NCI-H128 (cell line): ENCODE data around the gene CDR2.
"Not testable (repeated sequence)": the region's sequence is repeated elsewhere in the genome, so short reads cannot be mapped to it uniquely, and the experiment has no call there.

Experiments
- DNase-seq: peaks from one replicate; lab custom pipeline; 2025; ENCODE audit not compliant: unreplicated experiment; lab: John Stamatoyannopoulos, UW

The CDR2 gene

DNA sequence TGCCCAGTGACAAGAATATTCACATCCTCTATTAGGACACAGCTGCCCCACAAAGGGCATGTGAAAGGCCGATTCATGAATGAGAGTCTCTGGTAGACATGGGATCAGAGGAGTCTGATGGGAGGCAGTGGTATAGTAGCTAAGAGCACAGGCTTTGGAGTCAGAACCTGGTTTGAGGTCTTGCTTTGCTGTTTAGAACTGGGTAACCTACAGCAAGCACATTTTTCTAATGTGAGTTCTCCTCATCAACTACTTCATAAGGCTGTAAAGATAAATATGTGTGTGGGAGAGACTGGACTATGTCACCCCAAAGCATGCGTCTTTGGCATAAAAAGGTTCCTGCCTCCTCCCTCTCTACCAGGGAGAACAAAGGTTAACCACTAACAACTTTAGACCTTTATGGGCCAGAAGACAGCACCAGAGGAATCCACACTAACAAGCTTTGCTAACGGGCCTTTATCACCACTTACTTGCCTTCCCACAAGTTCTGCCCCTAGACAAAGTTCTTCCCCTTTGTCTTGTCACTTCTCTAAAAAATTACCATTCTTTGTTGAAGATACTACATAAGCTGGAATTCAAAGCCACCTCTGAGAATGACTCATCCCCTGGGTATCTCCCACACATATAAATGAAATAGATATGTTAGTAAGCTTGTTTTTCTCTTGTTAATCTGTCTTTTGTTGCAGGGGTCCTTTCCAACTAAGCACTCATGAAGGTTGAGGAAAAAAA is 21.1 kb downstream of the CDR2 start:
- DNase-seq: no peak

- DNase-seq: no peak
These were observed 21.7 kb downstream of the CDR2 start for GRCh38 chr16:22352723-22353122.

GRCh38 chr16:22352140-22352539 is 22.3 kb downstream of the CDR2 start:
- no peak for DNase-seq

GRCh38 chr16:22351017-22351416 is 23.4 kb downstream of the CDR2 start:
- DNase-seq: not testable (repeated sequence)

GRCh38 chr16:22348291-22348690 is 26.1 kb downstream of the CDR2 start:
- no peak for DNase-seq

DNA sequence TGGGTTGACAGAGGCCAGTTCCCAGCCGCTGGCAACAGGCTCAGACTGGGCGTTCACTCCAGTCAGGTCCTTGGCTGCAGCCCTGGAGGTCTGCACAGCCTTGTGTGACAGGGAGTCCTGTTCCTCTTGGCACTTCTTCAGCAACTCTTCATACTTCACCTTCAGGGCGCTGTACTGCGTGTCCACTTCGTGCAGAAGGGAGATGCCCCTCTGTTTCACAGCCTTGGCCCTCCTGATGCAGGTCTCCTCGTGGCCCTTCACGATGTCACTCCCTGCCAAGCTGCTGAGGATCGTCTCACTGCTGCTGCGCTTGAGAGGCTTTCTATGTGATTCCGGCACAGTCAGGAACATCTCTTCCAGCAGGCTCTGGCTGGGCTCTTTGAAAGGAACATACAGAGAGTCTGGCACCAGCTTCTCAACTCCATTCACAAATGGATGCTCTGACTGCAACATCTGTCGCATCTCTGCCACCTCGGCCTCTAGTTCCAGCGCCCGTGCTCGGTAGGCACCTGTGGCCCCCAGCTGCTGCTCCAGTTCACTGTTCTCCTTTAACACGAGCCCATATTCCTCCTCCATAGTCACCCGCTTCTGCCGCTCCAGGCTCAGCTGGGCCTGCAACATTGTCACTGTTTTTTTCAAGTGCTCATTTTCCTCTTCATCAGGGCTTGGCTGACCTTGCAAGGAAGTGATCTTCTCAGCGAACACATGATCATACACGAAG is 27.2 kb downstream of the CDR2 start:
- DNase-seq: no peak

- DNase-seq: no peak
These were observed 27.9 kb downstream of the CDR2 start for GRCh38 chr16:22346483-22346882.

GRCh38 chr16:22342082-22342481 is 32.3 kb downstream of the CDR2 start:
- DNase-seq: no peak

GRCh38 chr16:22340945-22341344 is 33.5 kb downstream of the CDR2 start:
- no peak for DNase-seq

- no peak for DNase-seq
These were observed 36.4 kb downstream of the CDR2 start for GRCh38 chr16:22337849-22338635.

DNA sequence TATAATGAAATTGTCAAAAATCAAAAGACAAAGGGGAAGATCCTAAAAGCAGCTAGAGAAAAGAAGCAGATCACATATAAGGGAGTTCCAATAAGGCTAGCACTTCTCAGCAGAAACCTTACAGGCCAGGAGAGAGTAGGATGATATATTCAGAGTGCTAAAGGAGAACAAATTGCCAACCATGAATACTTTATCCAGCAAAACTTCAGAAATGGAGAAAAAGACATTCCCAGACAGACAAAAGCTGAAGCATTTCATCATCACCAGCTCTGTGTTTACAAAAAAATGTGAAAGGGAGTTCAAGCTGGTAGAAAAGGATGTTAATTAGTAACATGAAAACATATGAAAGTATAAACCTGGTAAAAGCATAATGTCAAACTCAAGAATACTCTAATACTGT is 37.4 kb downstream of the CDR2 start:
- no peak for DNase-seq

GRCh38 chr16:22336581-22336980 is 37.8 kb downstream of the CDR2 start:
- no peak for DNase-seq

- no peak for DNase-seq
These were observed 38.7 kb downstream of the CDR2 start for GRCh38 chr16:22335668-22336246.

- DNase-seq: no peak
These were observed 40.9 kb downstream of the CDR2 start for GRCh38 chr16:22333457-22333994.

GRCh38 chr16:22330326-22330725 is 44.1 kb downstream of the CDR2 start:
- DNase-seq: no peak

DNA sequence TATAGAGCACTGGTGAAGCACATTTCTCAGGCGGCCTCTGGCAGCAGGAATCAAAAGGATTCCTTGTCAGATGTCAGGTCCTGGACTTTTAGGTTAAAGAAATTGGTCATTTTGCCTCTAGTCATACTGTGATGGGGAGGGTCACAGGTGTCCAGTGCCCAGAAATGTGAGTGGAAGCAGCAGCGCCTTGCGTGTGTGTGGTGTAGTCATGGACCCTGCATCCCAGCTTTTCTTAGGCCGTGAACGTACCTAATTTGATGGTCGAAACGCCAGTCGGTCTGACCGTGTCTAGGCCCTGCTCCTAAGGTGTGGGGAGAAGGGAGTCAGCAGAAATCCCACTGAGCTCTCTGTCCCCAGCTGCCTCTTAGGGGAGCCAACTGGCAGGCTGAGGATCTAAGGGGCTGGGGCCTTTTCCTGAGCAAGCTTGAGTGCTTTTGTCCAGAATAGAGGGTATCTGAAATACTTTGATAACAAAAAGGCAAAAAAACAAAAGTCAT is 45.2 kb downstream of the CDR2 start:
- no peak for DNase-seq

GRCh38 chr16:22328081-22328725 is 46.2 kb downstream of the CDR2 start:
- DNase-seq: no peak

DNA sequence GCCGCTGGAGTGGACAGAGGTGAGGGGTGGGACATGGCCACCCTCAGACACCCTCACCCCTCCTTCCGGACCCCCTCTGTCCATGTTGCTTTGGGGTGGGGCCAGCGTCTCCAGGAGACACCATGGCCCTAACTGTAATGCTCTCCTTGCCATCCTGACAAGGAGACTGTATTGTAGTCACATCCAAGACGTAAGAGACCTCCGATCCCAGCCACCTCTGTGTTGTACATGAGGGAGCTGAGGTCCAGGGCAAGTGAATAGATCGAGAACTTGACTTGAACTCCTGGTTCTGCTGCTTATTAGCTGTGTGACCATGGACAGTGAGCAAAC is 47.0 kb downstream of the CDR2 start:
- DNase-seq: no peak

DNA sequence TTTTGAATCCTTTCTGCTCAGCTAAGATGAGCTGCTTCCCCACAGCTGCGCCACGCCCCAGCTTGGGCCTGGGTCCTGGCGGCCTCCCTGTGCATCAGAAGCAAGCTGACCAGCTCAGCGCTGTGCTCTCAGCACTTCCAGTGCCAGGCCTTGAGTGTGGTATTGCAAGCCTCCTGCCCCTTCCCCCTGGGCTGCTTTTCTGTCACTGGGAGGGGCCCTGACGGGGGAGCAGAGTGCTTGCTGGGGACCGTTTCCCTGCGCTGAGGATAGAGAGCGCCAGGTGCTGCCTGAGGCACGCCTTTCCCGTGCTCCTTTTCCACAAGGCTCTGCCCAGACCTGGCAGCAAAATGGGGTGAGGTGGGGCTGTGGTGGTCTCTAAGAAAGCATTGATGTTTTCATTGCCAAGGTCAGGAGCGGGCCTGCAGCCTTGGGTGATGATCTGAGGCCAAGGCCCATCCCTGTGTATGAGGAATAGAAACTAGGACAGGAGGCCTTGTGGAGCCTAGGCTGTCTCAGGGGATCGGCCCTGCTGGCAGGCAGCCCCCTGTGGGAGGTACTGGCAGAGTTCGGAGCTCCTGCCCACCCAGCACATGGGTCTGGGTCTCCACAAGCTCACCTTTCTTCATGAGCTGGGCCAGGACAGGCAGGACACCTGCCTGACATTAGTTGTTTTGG is 47.5 kb downstream of the CDR2 start:
- DNase-seq: no peak

DNA sequence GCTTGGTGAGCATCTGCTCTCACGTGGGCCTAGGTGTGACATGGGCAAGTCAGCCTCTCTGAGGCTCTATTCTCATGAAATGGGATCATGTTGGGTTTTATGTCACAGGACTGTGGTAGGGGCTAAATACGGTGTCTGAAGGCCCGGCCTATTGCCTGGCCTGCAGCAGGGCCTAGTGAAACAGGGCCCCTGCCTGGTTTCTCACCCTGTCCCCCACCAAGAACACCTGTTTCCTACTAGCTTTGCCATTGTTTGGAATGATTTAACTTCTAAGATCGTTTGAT is 48.1 kb downstream of the CDR2 start:
- DNase-seq: no peak
